HL-60 (cell line): Measurements from ENCODE around the gene KIAA0586.

ENCODE experiments used
- DNase-seq, 2 experiments: peaks; one replicate each; pipeline ENCODE4 v3.0.0-alpha.2; 2010 to 2020; ENCODE audit warnings: low read depth in 1 of 2, low spot score in 1 of 2
- H3K27ac ChIP-seq: fragments of 250-450 bp; sonication (Bioruptor Pico); replicated peaks from 2 replicates; pipeline ENCODE4 v1.5.1; 2020; ENCODE audit warnings: mild to moderate bottlenecking, moderate library complexity
- H3K27me3 ChIP-seq: fragments of 250-450 bp; sonication (Bioruptor Pico); 2 replicates; pipeline ENCODE4 v1.5.1; 2021; ENCODE audit warnings: mild to moderate bottlenecking, moderate library complexity; ENCODE audit not compliant: insufficient read depth, poor library complexity, severe bottlenecking
- H3K4me3 ChIP-seq: replicated peaks from 2 replicates; pipeline ENCODE4 v1.5.1; 2011; ENCODE audit warnings: mild to moderate bottlenecking, control low read depth, low read length; ENCODE audit not compliant: insufficient read depth
- CTCF ChIP-seq: IDR thresholded peaks from one replicate; pipeline ENCODE4 v1.5.1; 2011; ENCODE audit warnings: low read length, control low read depth, inconsistent platforms; ENCODE audit not compliant: insufficient read depth
- GABPA ChIP-seq: IDR thresholded peaks from 2 replicates; pipeline ENCODE4 v1.6.1; 2012; ENCODE audit warnings: low read depth
- POLR2AphosphoS5 ChIP-seq: IDR thresholded peaks from 2 replicates; pipeline ENCODE4 v1.6.1; 2012; ENCODE audit warnings: low read depth
- REST ChIP-seq: IDR thresholded peaks from 2 replicates; pipeline ENCODE4 v1.6.1; 2012; ENCODE audit warnings: low read depth; ENCODE audit not compliant: insufficient replicate concordance
- SPI1 ChIP-seq: IDR thresholded peaks from 2 replicates; pipeline ENCODE4 v1.6.1; 2012; ENCODE audit warnings: low read depth, mild to moderate bottlenecking, borderline replicate concordance

The KIAA0586 gene

GRCh38 chr14:58555647-58556046 lies 128.1 kb downstream of the KIAA0586 start:
- no peak for TF ChIP-seq REST
- no peak for TF ChIP-seq GABPA
- TF ChIP-seq POLR2AphosphoS5 = no peak
- no peak for TF ChIP-seq CTCF
- no peak for TF ChIP-seq SPI1
- Histone ChIP-seq H3K4me3 (no peak overlapping the region), H3K27me3 (no peaks in the 10 kb centered on the region), H3K27ac (no peak overlapping the region)
- DNase-seq = no peak

- no peak overlapping the region for H3K27ac ChIP-seq
- no peak for DNase-seq
- no peak overlapping the region for H3K4me3 ChIP-seq
- TF ChIP-seq GABPA = no peak
- TF ChIP-seq POLR2AphosphoS5 = no peak
- TF ChIP-seq SPI1 = no peak
- no peak for TF ChIP-seq REST
- no peak for TF ChIP-seq CTCF
- no peaks in the 10 kb centered on the region for H3K27me3 ChIP-seq
Measured at GRCh38 chr14:58557242-58557641, 129.7 kb downstream of the KIAA0586 start.

- TF ChIP-seq GABPA (no peak), CTCF (no peak), SPI1 (no peak), POLR2AphosphoS5 (no peak), REST (no peak)
- H3K27me3 ChIP-seq = no peaks in the 10 kb centered on the region
- DNase-seq = no peak
- no peak overlapping the region for H3K27ac ChIP-seq
- no peak overlapping the region for H3K4me3 ChIP-seq
Measured at GRCh38 chr14:58560208-58560607, 132.7 kb downstream of the KIAA0586 start.
